H1 (cell line): Measurements from ENCODE around the gene TEAD1. TPM values are rescaled to one million over a fixed set of nuclear protein-coding genes. Genes with fewer than 3 reads are reported as not detected.

Source experiments
- CTCF ChIA-PET: fragments of 300-600 bp; sonication (Branson Sonifier 250); formaldehyde crosslinking; loops from one replicate; lab custom pipeline; 2021; ENCODE audit not compliant: partially characterized antibody; lab: Charles Lee
- POLR2A ChIA-PET: fragments of 300-600 bp; sonication (Branson Sonifier 250); formaldehyde crosslinking; loops from one replicate; lab custom pipeline; 2021; ENCODE audit warnings: inconsistent platforms; ENCODE audit not compliant: partially characterized antibody; lab: Charles Lee
- DNase-seq, 2 experiments: peaks; one replicate each; pipeline versions ENCODE4 v3.0.0 to v3.0.0-alpha.2; 2010 to 2022; ENCODE audit warnings: low spot score in 2 of 2, low read depth in 1 of 2, mixed read lengths in 1 of 2
- FAIRE-seq: peaks from 2 replicates; lab custom pipeline; 2011; peaks lifted over from hg19 to GRCh38; lab: Jason Lieb, UNC
- H2AFZ ChIP-seq: 2 replicates; pipeline ENCODE4 v1.8.1; 2012; ENCODE audit warnings: low read length, inconsistent platforms
- H2AK5ac ChIP-seq: 2 replicates; pipeline ENCODE4 v1.6.1; 2013; ENCODE audit warnings: low read depth, low read length
- H2BK120ac ChIP-seq: replicated peaks from 2 replicates; pipeline ENCODE3; 2013; ENCODE audit warnings: low read depth, low read length, inconsistent platforms
- H2BK12ac ChIP-seq: 2 replicates; pipeline ENCODE4 v1.6.1; 2013; ENCODE audit warnings: low read depth, low read length
- H2BK15ac ChIP-seq: 2 replicates; pipeline ENCODE4 v1.6.1; 2013; ENCODE audit warnings: low read length
- H2BK20ac ChIP-seq: 2 replicates; pipeline ENCODE4 v1.6.1; 2013; ENCODE audit warnings: low read length
- H2BK5ac ChIP-seq: 2 replicates; pipeline ENCODE4 v1.6.1; 2013; ENCODE audit warnings: low read depth, low read length
- H3K14ac ChIP-seq: 2 replicates; pipeline ENCODE4 v1.6.1; 2013; ENCODE audit warnings: inconsistent platforms; ENCODE audit not compliant: insufficient read length
- H3K18ac ChIP-seq: 2 replicates; pipeline ENCODE4 v1.6.1; 2013; ENCODE audit warnings: low read length; ENCODE audit errors: extremely low read depth
- H3K23ac ChIP-seq: 2 replicates; pipeline ENCODE4 v1.6.1; 2013; ENCODE audit warnings: inconsistent platforms; ENCODE audit not compliant: insufficient read length
- H3K23me2 ChIP-seq: 2 replicates; pipeline ENCODE4 v1.6.1; 2013; ENCODE audit warnings: low read depth, low read length
- H3K27ac ChIP-seq: 2 replicates; pipeline ENCODE4 v1.6.1; 2011; ENCODE audit warnings: low read depth, low read length, inconsistent platforms
- H3K27me3 ChIP-seq, 4 experiments: replicated peaks in 1 of 4; 1 replicate in 1 of 4; 2 replicates in 3 of 4; pipeline versions ENCODE4 v1.6.1 to v1.8.1; 2011 to 2013; ENCODE audit warnings: low read length in 3 of 4, mild to moderate bottlenecking in 3 of 4, inconsistent platforms in 2 of 4, mixed read lengths in 2 of 4, moderate library complexity in 1 of 4; ENCODE audit not compliant: control insufficient read depth in 3 of 4, insufficient read depth in 3 of 4; ENCODE audit errors: extremely low read depth in 1 of 4
- H3K36me3 ChIP-seq, 4 experiments: 2 replicates each; pipeline versions ENCODE4 v1.6.1 to v1.8.1; 2011 to 2013; ENCODE audit warnings: mild to moderate bottlenecking in 4 of 4, low read length in 3 of 4, moderate library complexity in 2 of 4, control low read depth in 1 of 4, inconsistent platforms in 1 of 4; ENCODE audit not compliant: insufficient read depth in 4 of 4, control insufficient read depth in 2 of 4
- H3K4ac ChIP-seq: replicated peaks from 2 replicates; pipeline ENCODE3; 2013; ENCODE audit warnings: low read length, low read depth, mixed read lengths, inconsistent platforms; ENCODE audit not compliant: insufficient read length
- H3K4me1 ChIP-seq, 4 experiments: replicated peaks in 1 of 4; 1 replicate in 1 of 4; 2 replicates in 3 of 4; pipeline versions ENCODE4 v1.6.1 to v1.8.1; 2011 to 2013; ENCODE audit warnings: low read length in 3 of 4, inconsistent platforms in 2 of 4, mixed read lengths in 1 of 4; ENCODE audit not compliant: insufficient read depth in 4 of 4, control insufficient read depth in 3 of 4
- H3K4me2 ChIP-seq, 2 experiments: 2 replicates each; pipeline versions ENCODE4 v1.6.1 to v1.8.1; 2011 to 2013; ENCODE audit warnings: low read depth in 2 of 2, low read length in 2 of 2, control low read depth in 1 of 2, inconsistent platforms in 1 of 2, mild to moderate bottlenecking in 1 of 2; ENCODE audit not compliant: insufficient read depth in 1 of 2
- H3K4me3 ChIP-seq, 4 experiments: fragments of 200-600, 300-600 bp in 1 of 4; sonication (generic), shearing (Covaris generic), sonication (Bioruptor Twin) in 1 of 4; 2 replicates each; pipeline versions ENCODE4 v1.5.1 to v1.8.1; 2011 to 2016; ENCODE audit warnings: low read length in 4 of 4, low read depth in 3 of 4, control low read depth in 2 of 4, inconsistent platforms in 2 of 4, mild to moderate bottlenecking in 2 of 4, mixed read lengths in 1 of 4, moderate library complexity in 1 of 4; ENCODE audit not compliant: insufficient read depth in 2 of 4; ENCODE audit errors: extremely low read depth in 1 of 4
- H3K56ac ChIP-seq: replicated peaks from 2 replicates; pipeline ENCODE3; 2013; ENCODE audit warnings: low read depth, mild to moderate bottlenecking, mixed read lengths, low read length, inconsistent platforms; ENCODE audit not compliant: insufficient read length
- H3K79me1 ChIP-seq: 2 replicates; pipeline ENCODE4 v1.6.1; 2013; ENCODE audit warnings: low read depth, low read length, control low read depth
- H3K79me2 ChIP-seq, 2 experiments: 2 replicates each; pipeline versions ENCODE4 v1.6.1 to v1.8.1; 2012 to 2013; ENCODE audit warnings: low read length in 2 of 2, mild to moderate bottlenecking in 2 of 2, inconsistent platforms in 1 of 2; ENCODE audit not compliant: insufficient read depth in 2 of 2, control insufficient read depth in 1 of 2
- H3K9ac ChIP-seq, 4 experiments: replicated peaks in 1 of 4; 1 replicate in 1 of 4; 2 replicates in 3 of 4; pipeline versions ENCODE4 v1.6.1 to v1.8.1; 2011 to 2013; ENCODE audit warnings: low read depth in 3 of 4, low read length in 3 of 4, control low read depth in 2 of 4, mild to moderate bottlenecking in 2 of 4, moderate library complexity in 2 of 4, inconsistent platforms in 1 of 4; ENCODE audit errors: extremely low read depth in 1 of 4
- H3K9me3 ChIP-seq, 2 experiments: 2 replicates each; pipeline versions ENCODE4 v1.6.1 to v1.8.1; 2012 to 2013; ENCODE audit warnings: mild to moderate bottlenecking in 2 of 2, moderate library complexity in 2 of 2, control low read depth in 1 of 2, inconsistent platforms in 1 of 2, low read depth in 1 of 2, low read length in 1 of 2, mixed read lengths in 1 of 2; ENCODE audit not compliant: insufficient read depth in 2 of 2
- H4K20me1 ChIP-seq, 2 experiments: replicated peaks in 1 of 2; 2 replicates each; pipeline versions ENCODE3 to v1.8.1; 2011 to 2013; ENCODE audit warnings: inconsistent platforms in 2 of 2, low read length in 2 of 2, mild to moderate bottlenecking in 1 of 2; ENCODE audit not compliant: insufficient read depth in 2 of 2, control insufficient read depth in 1 of 2
- H4K5ac ChIP-seq: 2 replicates; pipeline ENCODE4 v1.6.1; 2013; ENCODE audit warnings: low read length, low read depth, mixed read lengths, inconsistent platforms; ENCODE audit not compliant: insufficient read length
- H4K8ac ChIP-seq: 2 replicates; pipeline ENCODE4 v1.8.0; 2013; ENCODE audit warnings: mild to moderate bottlenecking, moderate library complexity, low read length, inconsistent platforms; ENCODE audit not compliant: insufficient read depth; ENCODE audit errors: extremely low read depth
- H4K91ac ChIP-seq: replicated peaks from 2 replicates; pipeline ENCODE3; 2013; ENCODE audit warnings: low read length, mixed read lengths, inconsistent platforms; ENCODE audit not compliant: insufficient read length
- CHD2 ChIP-seq: IDR thresholded peaks from 2 replicates; pipeline ENCODE4 v1.6.1; 2012; ENCODE audit warnings: low read length, improper control_type of control experiment
- CREB1 ChIP-seq: IDR thresholded peaks from 2 replicates; pipeline ENCODE4 v1.6.1; 2012; ENCODE audit warnings: inconsistent platforms
- EGR1 ChIP-seq: IDR thresholded peaks from 2 replicates; pipeline ENCODE4 v1.6.1; 2011; ENCODE audit warnings: low read depth, low read length, borderline replicate concordance
- GABPA ChIP-seq: IDR thresholded peaks from 2 replicates; pipeline ENCODE4 v1.6.1; 2011; ENCODE audit warnings: mild to moderate bottlenecking, low read length, moderate library complexity, borderline replicate concordance; ENCODE audit not compliant: insufficient read depth
- PHF8 ChIP-seq: fragments of 200-600 bp; sonication (generic); conservative IDR thresholded peaks from 2 replicates; pipeline ENCODE4 v1.7.1; 2012; ENCODE audit warnings: low read depth, mild to moderate bottlenecking, inconsistent platforms, low read length, moderate library complexity
- POLR2AphosphoS5 ChIP-seq: IDR thresholded peaks from 2 replicates; pipeline ENCODE4 v1.6.1; 2011; ENCODE audit warnings: low read depth, low read length
- RAD21 ChIP-seq, 2 experiments: IDR thresholded peaks in 1 of 2; conservative IDR thresholded peaks in 1 of 2; 2 replicates each; pipeline ENCODE4 v1.6.1; 2011; ENCODE audit warnings: low read depth in 2 of 2, low read length in 2 of 2, improper control_type of control experiment in 1 of 2, inconsistent platforms in 1 of 2, mild to moderate bottlenecking in 1 of 2, moderate library complexity in 1 of 2
- RXRA ChIP-seq: IDR thresholded peaks from 2 replicates; pipeline ENCODE4 v1.6.1; 2011; ENCODE audit warnings: low read depth, mild to moderate bottlenecking, low read length, moderate library complexity; ENCODE audit not compliant: insufficient read depth
- SAP30 ChIP-seq: fragments of 300-600 bp; sonication (generic); IDR thresholded peaks from 2 replicates; pipeline ENCODE4 v1.7.1; 2012; ENCODE audit warnings: low read length, moderate library complexity, mild to moderate bottlenecking, inconsistent platforms; ENCODE audit not compliant: insufficient read depth, insufficient replicate concordance
- SIX5 ChIP-seq: IDR thresholded peaks from 2 replicates; pipeline ENCODE4 v1.6.1; 2011; ENCODE audit warnings: mild to moderate bottlenecking, low read depth, low read length
- SUZ12 ChIP-seq: fragments of 200-600 bp; sonication (generic); IDR thresholded peaks from 2 replicates; pipeline ENCODE4 v1.6.1; 2012; ENCODE audit warnings: mild to moderate bottlenecking, inconsistent platforms, low read length, moderate library complexity, mixed read lengths
- YY1 ChIP-seq: IDR thresholded peaks from 2 replicates; pipeline ENCODE4 v1.6.1; 2011; ENCODE audit warnings: low read depth, mild to moderate bottlenecking, low read length
- WGBS, 2 experiments: shearing (Covaris generic) in 1 of 2; methylation state at CpG; one replicate each; pipeline versions ENCODE4 v1.1.6 to v1.1.7; 2013 to 2015; ENCODE audit warnings: low lambda C conversion rate in 2 of 2, mixed read lengths in 2 of 2, inconsistent platforms in 1 of 2, low coverage in 1 of 2, missing lambda C conversion rate in 1 of 2; ENCODE audit not compliant: insufficient replicate concordance in 2 of 2, insufficient coverage in 1 of 2, insufficient read length in 1 of 2; ENCODE audit errors: extremely low coverage in 1 of 2, missing lambda C conversion rate in 1 of 2; 5-methylcytosine and 5-hydroxymethylcytosine counted together
- polyA plus RNA-seq, 7 experiments: library from polyadenylated mRNA; depleted of rRNA in 3 of 7; stranded (reverse) in 5 of 7; unstranded in 2 of 7; fragments of >200 nt in 5 of 7; fragments of 200-250 nt in 2 of 7; gene quantifications; 1 replicate in 5 of 7; 2 replicates in 1 of 7; 4 replicates in 1 of 7; pipeline versions ENCODE4 v1.2.1 to v1.2.3, GENCODE V29; 2011 to 2013; ENCODE audit warnings: missing spikeins in 2 of 7, mixed read lengths in 2 of 7
- total RNA-seq: library from RNA; stranded (reverse); fragmentation: NEBNext Ultra II Directional; extraction: Animal tissue kit (Norgen Biotek cat#: 25700); gene quantifications from 2 replicates; pipeline ENCODE4 v1.2.1, GENCODE V29; 2021

The TEAD1 gene
- total and polyA plus RNA-seq, 2 of the 8 experiments (the other 6 are each of a cell fraction or from before 2014, with no cell fraction given), result 15.6 to 67.4 TPM

GRCh38 chr11:12772324-12772723 is 98.1 kb downstream of the TEAD1 start:
- Histone ChIP-seq H4K91ac (no peak overlapping the region), H3K4me2 (no peak overlapping the region), H2BK12ac (no peak overlapping the region), H3K14ac (no peak overlapping the region), H3K4me3 (no peak overlapping the region), H3K79me1 (peaks cover 13% of the 10 kb centered on the region), H2AFZ (no peak overlapping the region), H2AK5ac (no peak overlapping the region), H2BK15ac (no peak overlapping the region), H2BK120ac (no peak overlapping the region), H3K27me3 (no peaks in the 10 kb centered on the region), H2BK5ac (no peak overlapping the region), H3K36me3 (no peaks in the 10 kb centered on the region), H2BK20ac (no peak overlapping the region), H3K79me2 (peaks cover 0 to 86% of the 10 kb centered on the region in 2 experiments; a peak in 2 of 4 replicates), H4K8ac (no peak overlapping the region), H3K9me3 (no peaks in the 10 kb centered on the region), H3K27ac (no peak overlapping the region), H3K9ac (no peak overlapping the region), H3K18ac (no peak overlapping the region), H4K20me1 (peaks cover 3 to 7% of the 10 kb centered on the region in 2 experiments), H3K4me1 (peaks cover 0 to 14% (median 5%) of the 10 kb centered on the region in 4 experiments; a peak in 6 of 7 replicates), H3K56ac (no peak overlapping the region), H3K4ac (no peak overlapping the region), H3K23ac (no peak overlapping the region), H4K5ac (no peak overlapping the region), H3K23me2 (no peaks in the 10 kb centered on the region)
- 89% methylated on average over 1 of the region's 1 CpG; no CpG with 5 or more reads in 1 of the 2 experiments for WGBS, 2 experiments
- DNase-seq (no peak), FAIRE-seq (no peak)
- TF ChIP-seq YY1 (no peak), SIX5 (no peak), RAD21 (IDR thresholded peaks at IDR 0.05 in 1 of 2, conservative IDR thresholded peaks at IDR 0.05 in 1 of 2; ENCODE audit: low read depth in 2 of 2, low read length in 2 of 2) (no peak), EGR1 (no peak), RXRA (no peak), PHF8 (no peak), GABPA (no peak), CHD2 (no peak), SAP30 (no peak), CREB1 (no peak), POLR2AphosphoS5 (no peak), SUZ12 (no peak)
- ChIA-PET POLR2A (no interaction called here), CTCF (no interaction called here)
